HG02840 (cell line): ENCODE results near the gene BBS9.

Source experiments
- ATAC-seq: cut with Tn5 transposase; IDR thresholded peaks from one replicate; pipeline ENCODE4 v1.9.1; 2021; ENCODE audit warnings: mild to moderate bottlenecking, moderate library complexity, moderate number of reproducible peaks; ENCODE audit not compliant: unreplicated experiment, low FRiP score

BBS9 gene

GRCh38 chr7:33118383-33118782 lies 11.0 kb upstream of the BBS9 start:
- no peak for ATAC-seq

DNA sequence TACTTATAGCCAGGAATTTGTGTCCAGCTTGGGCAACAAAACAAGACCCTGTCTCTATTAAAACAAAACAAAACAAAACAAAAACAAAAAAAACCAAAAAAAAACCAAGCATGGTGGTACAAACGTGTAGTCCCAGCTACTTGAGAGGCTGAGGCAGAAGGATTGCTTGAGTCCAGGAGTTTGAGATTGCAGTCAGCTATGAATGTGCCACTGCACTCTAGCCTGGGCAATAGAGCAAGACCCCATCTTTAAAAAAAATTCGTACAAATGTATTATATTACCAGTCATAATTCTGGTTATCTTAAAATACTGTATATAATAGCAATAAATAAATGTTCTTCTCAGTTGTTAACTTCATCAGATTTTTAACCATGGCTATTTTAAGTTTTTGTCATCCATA lies 2.3 kb upstream of the BBS9 start:
- no peak for ATAC-seq

- no peak for ATAC-seq
Measured at GRCh38 chr7:33128631-33128989, 754 bp upstream of the BBS9 start.

GRCh38 chr7:33129806-33130153 lies 416 bp downstream of the BBS9 start:
- ATAC-seq: no peak

DNA sequence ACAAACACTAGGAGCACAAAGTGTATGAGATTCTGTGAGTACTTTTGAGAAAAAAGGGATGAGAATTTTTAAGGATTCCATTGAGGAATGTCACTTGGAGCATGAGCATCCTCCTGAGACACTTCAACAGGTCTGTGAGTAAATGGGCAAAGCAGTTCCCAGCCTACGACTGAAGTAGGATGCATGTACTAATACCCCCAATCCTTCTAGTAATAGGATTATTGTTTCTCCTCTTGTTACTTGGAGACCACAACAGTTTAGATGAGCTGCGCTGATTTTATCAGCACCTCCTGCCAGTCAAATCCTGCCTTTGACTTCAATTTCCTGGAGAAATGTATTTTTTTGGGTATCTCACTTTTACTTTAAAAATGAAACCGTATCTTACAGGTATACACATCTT lies 820 bp downstream of the BBS9 start:
- ATAC-seq: no peak

DNA sequence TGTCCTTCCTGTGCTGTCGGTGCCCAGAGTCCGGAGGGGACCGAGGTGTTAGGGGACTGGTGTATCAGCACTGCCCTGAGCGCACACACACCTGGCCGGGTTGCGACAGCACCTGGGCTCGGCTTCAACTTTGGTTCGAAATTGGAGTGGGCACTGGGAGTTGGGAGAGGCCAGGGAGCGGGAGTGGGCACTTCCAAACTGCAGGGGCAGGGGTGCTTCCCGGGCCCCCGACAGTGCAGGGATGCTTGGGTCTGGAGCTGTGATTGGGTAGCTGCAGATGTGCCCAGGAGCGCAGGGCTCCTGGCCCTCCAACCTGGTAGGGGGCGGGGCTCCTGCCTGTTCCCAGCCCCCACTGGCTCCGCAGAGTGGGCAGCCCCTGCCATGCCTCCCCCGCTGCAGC lies 7.7 kb downstream of the BBS9 start:
- no peak for ATAC-seq

- no peak for ATAC-seq
Measured at GRCh38 chr7:33142585-33142984, 13.2 kb downstream of the BBS9 start.

- ATAC-seq: no peak
Measured at GRCh38 chr7:33143996-33144718, 14.8 kb downstream of the BBS9 start.

GRCh38 chr7:33145156-33145555 lies 15.8 kb downstream of the BBS9 start:
- ATAC-seq: no peak

GRCh38 chr7:33152087-33152486 lies 22.7 kb downstream of the BBS9 start:
- no peak for ATAC-seq

- no peak for ATAC-seq
Measured at GRCh38 chr7:33155811-33156210, 26.4 kb downstream of the BBS9 start.

- no peak for ATAC-seq
Measured at GRCh38 chr7:33156441-33156840, 27.1 kb downstream of the BBS9 start.

DNA sequence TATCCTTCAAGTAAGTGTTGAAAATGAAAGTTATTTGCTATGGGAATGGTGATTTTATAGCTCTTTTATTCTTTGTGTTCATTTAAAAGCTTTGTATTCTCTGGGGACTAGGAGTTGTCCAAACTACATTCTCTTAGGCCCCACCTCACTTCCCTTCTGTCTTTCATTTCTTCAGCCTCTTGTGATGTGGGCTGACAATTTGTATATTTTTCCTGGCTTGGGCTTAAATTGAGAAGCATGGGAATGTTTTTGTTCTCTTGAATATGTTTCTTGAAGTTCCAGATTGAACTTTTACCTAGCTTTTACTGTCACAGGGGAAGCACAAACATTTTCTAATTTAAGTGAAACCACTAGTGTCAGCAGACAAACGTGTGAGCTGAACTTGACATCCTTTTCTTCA lies 27.9 kb downstream of the BBS9 start:
- ATAC-seq: no peak

DNA sequence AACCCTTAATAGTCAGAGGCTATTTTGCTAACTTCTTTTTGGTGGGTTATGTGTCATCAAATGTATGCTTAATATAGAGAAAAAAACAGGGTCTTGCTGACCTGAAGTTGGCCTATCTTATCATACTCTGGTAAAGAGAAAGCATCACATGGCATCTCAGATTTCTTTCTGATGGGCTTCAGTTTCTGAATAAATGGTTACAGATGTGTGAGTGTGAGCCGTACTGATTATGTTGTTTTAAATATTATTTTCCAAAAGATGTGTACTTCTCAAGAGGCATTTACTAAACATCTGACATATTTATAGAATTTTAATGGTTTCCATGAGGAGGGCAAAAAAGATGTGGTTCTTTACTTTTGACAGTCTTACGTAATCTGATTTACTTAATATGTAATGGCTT lies 28.4 kb downstream of the BBS9 start:
- no peak for ATAC-seq

GRCh38 chr7:33177876-33178275 lies 48.5 kb downstream of the BBS9 start:
- no peak for ATAC-seq

GRCh38 chr7:33179519-33179918 lies 50.2 kb downstream of the BBS9 start:
- no peak for ATAC-seq

GRCh38 chr7:33183504-33183903 lies 54.1 kb downstream of the BBS9 start:
- no peak for ATAC-seq

- ATAC-seq: no peak
Measured at GRCh38 chr7:33184828-33185227, 55.5 kb downstream of the BBS9 start.

DNA sequence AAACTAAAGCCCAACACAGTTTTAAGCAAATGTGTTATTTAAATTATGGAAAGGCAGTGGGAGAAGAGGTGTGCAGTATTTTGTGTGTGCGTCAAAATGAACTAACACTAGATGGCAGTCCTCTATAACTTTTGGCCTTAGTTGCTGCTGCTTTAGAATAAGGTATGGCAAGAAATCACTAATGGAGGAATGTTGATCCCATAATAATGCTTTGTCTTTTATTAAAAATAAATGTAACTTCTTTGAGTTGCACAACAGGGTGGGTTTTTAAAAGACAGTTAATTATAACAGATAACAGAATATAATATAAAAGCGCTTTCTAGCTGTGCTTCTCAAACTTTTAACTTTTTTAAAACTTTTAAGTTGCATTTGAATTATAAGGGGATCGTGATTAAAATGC lies 56.4 kb downstream of the BBS9 start:
- ATAC-seq: no peak

- ATAC-seq: no peak
Measured at GRCh38 chr7:33186192-33186591, 56.8 kb downstream of the BBS9 start.

DNA sequence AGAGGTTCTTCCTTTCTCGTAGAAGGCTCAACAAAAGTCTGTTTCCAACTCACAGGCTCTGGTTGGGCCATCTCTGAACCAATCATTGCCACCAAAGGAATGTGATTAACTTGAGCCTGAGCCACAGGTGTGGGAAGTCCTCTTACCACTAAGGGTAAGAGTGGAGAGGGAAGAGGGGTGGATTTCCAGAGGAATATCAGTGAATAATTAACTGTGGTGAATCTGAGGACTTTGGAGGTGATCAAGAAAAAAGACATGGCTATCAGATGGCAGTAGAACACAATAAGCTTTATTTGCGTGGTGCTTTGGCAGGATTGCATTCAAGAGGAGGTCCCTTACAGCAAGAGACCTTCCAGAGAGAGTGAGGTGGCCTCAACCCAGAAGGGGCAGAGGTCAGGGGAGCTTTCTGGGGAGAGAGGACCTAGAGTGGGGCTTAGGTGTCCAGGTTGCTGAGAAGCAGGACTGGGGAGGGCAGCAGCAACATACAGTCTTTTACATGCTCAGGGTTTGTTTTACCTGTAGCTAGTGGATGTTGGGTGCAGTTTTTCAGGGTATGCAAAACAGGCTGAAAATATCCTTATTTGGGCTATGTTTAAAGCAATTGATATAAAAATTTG lies 61.4 kb downstream of the BBS9 start:
- ATAC-seq: no peak

DNA sequence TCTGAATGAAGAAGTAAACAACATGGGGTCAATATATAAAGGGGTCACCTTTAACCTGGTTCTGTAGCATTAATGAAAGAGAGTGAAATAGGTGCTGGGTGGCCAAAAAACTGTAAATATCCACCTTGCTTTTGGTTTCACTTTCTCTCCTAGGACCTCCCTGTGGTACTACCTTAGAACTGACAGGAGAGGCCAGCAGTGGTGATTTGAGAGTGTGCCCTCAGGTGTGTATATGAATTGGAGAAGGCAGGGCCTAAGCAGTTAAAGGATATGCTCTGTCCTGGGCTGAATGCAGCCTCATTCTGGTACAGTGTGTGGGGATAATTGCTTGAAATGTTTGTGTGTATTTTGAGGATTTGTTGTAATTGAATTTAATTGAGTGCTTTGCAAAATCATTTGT lies 62.0 kb downstream of the BBS9 start:
- no peak for ATAC-seq
